Measurements from ENCODE around the gene URGCP. TPM values are rescaled to one million over a fixed set of nuclear protein-coding genes. Genes with fewer than 3 reads are reported as not detected.
"Not testable (repeated sequence)": the region's sequence is repeated elsewhere in the genome, so short reads cannot be mapped to it uniquely, and the experiment has no call there.

Gene URGCP
- total RNA-seq, 1 donor from 2014 or later: 40.3 TPM

- intact Hi-C loops (cut with micrococcal nuclease): no loop called here
- ATAC-seq (peak; percentile 97), DNase-seq (peak; percentile 93)
Observed at GRCh38 chr7:43925984-43926797, 19.8 kb upstream of the URGCP start, which contains the start of gene UBE2D4. UBE2D4 (plus strand) TSS chr7:43926436; CDS start chr7:43926533, 97 bp downstream.

GRCh38 chr7:43922726-43923125 is 16.3 kb upstream of the URGCP start:
- no peak for DNase-seq
- intact Hi-C loops (cut with micrococcal nuclease): no loop called here
- ATAC-seq: no peak

- ATAC-seq (no peak), DNase-seq (no peak)
- intact Hi-C loops (cut with micrococcal nuclease): no loop called here
Observed at GRCh38 chr7:43921423-43921822, 15.0 kb upstream of the URGCP start.

GRCh38 chr7:43915907-43916306 is 9.5 kb upstream of the URGCP start:
- DNase-seq (no peak), ATAC-seq (no peak)
- intact Hi-C loops (cut with micrococcal nuclease): no loop called here

- ATAC-seq (no peak), DNase-seq (no peak)
- intact Hi-C loops (cut with micrococcal nuclease): no loop called here
Observed at GRCh38 chr7:43914795-43915194, 8.4 kb upstream of the URGCP start.

- ATAC-seq (peak; percentile 39), DNase-seq (peak; percentile 46)
- intact Hi-C loops (cut with micrococcal nuclease): no loop called here
Observed at GRCh38 chr7:43905956-43906330, 453 bp downstream of the URGCP start.

GRCh38 chr7:43905209-43905946 is 1.0 kb downstream of the URGCP start:
- intact Hi-C loops (cut with micrococcal nuclease): no loop called here
- ATAC-seq (peak; percentile 38), DNase-seq (no peak)

- intact Hi-C loops (cut with micrococcal nuclease): no loop called here
- DNase-seq (no peak), ATAC-seq (no peak)
Observed at GRCh38 chr7:43904533-43905208, 1.7 kb downstream of the URGCP start.

GRCh38 chr7:43902542-43903054 is 3.8 kb downstream of the URGCP start:
- intact Hi-C loops (cut with micrococcal nuclease): no loop called here
- ATAC-seq: no peak
- DNase-seq: no peak

GRCh38 chr7:43898571-43898970 is 7.8 kb downstream of the URGCP start:
- DNase-seq; intact Hi-C loops (cut with micrococcal nuclease); ATAC-seq: not testable (repeated sequence)

GRCh38 chr7:43895847-43896415 is 10.5 kb downstream of the URGCP start:
- ATAC-seq (no peak), DNase-seq (no peak)
- intact Hi-C loops (cut with micrococcal nuclease): no loop called here

- ATAC-seq (no peak), DNase-seq (no peak)
- intact Hi-C loops (cut with micrococcal nuclease): no loop called here
Observed at GRCh38 chr7:43891069-43891955, 15.1 kb downstream of the URGCP start.

- intact Hi-C loops (cut with micrococcal nuclease): no loop called here
- DNase-seq (no peak), ATAC-seq (peak; percentile 19)
Observed at GRCh38 chr7:43890468-43890867, 15.9 kb downstream of the URGCP start.

GRCh38 chr7:43888993-43889945 is 17.1 kb downstream of the URGCP start:
- intact Hi-C loops (cut with micrococcal nuclease): no loop called here
- ATAC-seq (no peak), DNase-seq (no peak)

GRCh38 chr7:43884617-43885016 is 21.8 kb downstream of the URGCP start:
- no peak for ATAC-seq
- intact Hi-C loops (cut with micrococcal nuclease): no loop called here
- DNase-seq: no peak

GRCh38 chr7:43884209-43884608 is 22.2 kb downstream of the URGCP start:
- intact Hi-C loops (cut with micrococcal nuclease): no loop called here
- DNase-seq: no peak
- no peak for ATAC-seq

GRCh38 chr7:43880596-43880995 is 25.8 kb downstream of the URGCP start:
- intact Hi-C loops (cut with micrococcal nuclease): no loop called here
- ATAC-seq (no peak), DNase-seq (no peak)

All from left ventricle myocardium superior (tissue), 1 donor.